Eye (tissue), 1 donor: Measurements from ENCODE around the gene CRAMP1.
A peak's percentile ranks its signal among the peaks of the same experiment; 100 is the strongest.

Experiments
- DNase-seq: peaks from one replicate; pipeline ENCODE4 v3.0.0-alpha.2; 2015

Gene CRAMP1

DNA sequence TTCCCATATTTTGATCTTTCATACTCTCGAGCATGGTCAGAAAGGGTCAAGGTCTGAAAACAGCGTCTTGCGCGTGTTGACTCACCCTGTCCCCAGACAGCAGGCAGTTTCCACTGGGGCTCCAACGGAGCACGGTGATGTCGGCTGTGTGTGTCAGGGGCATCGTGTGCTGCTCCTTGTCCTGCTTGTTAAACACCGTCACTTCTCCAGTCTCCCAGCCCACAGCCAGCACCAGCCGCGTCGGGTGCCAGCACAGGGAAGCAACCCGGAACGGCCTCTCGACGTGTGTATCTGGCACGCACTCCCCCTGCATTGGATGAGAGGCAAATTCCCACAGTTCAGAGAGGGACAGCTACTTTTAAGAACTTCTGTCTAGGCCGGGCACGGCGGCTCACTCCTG lies 9.9 kb upstream of the CRAMP1 start:
- DNase-seq, result no peak

DNA sequence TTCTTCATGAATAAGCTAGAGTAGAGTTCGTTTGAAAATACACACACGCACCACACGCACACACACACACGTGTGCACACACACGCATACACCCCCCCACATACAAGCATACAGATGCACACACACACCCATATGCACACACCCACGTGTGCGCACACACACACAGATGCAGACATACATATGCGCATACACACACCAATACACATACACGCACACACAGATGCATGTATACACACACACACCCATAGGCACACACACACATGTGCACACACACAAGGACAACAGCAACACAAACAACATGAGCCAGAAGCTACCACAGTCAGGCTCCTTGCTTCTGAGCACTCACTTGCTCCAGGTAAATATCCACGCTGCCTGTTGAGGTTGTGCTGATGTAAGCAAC lies 5.4 kb upstream of the CRAMP1 start:
- no peak for DNase-seq

DNA sequence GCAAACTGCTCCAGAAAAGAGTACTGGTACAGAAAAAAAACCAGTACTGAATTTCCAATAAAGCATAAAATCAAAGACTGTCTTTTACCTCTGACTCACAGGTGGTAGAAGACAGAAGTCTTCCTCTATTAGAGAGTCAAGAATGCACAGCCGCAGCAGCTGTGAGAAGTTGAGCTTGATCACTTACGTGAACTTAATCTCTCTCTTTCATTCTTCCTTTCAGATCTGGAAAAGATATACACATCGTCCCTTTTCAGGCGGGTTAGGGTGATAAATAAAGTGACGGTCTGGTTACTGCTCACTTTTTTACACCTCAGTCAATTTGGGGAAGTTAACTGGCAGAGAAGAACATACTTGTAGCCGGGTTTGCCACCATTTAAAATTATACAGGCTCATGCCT lies 4.2 kb upstream of the CRAMP1 start:
- DNase-seq, result no peak

DNA sequence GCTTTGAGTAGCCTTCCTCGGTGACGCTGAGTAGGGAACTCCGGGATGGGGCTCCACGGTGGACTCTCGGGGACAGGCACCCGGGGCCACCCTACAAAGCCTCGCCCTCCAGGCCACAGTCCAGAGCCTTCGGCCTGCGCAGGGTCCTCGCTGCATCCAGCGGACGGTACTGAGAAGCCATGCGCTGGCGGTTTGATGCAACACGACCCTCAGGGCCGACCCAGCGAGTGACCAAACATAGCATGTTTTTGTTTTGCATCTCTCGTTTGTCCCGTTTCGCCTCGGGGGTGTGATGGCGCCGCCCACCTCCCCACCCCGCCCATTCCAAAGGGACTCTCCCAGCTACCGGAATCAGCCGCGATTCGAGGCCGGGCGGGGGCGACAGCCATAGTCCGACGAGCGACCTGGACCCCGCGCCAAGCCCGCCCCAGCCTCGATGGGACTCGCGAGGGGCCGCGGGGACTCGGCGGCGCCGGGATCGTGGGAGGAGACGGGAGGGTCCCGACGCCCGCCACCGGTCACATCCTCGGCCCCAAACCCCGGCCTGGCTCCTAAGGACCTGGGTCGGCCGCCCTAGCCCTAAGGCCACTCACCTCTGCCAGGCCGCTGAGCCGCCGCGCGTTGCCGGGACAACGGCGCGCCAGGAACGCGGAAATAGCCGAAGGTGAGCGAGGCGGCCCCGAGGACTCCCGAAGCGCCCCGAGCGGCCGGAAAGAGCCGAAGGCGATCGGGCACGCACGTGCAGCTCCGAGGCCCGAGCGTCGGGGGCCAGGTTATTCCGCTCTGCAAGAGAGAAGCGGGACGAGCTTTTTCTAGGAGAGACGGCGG lies 1.9 kb upstream of the CRAMP1 start:
- DNase-seq, result peak; percentile 96

DNA sequence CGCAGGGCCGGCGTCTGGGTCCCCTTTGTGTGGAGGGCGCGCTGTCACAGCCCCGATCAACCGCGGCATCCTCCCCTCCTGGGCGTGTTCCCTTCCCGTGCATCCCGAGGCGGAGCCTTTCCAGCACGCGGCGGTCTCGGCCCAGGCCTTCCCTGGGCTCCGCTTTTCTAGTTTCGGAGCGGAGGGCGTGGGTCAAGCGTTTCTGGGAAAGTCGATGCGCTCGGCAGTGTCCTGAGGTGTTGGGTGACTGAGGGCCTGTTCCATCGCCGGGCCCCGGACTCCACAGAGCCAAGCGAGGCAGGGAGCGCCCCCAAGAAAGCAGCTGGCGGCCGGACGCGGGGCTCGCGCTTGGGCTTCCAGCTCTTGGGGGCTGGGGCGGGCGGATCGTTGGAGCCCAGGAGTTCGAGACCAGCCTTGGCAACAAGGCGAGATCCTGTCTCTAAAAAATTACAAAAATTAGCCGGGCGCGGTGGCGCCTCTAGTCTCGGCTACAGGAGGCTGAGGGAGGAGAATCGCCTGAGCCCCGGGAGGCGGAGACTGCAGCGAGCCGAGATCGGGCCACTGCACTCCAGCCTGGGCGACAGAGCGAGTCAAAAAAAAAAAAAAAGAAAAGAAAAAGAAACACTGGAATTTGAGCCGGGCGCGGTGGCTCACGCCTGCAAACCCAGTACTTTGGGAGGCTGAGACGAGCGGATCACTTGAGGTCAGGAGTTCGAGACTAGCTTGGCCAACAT lies 1.1 kb upstream of the CRAMP1 start:
- peak; percentile 44 for DNase-seq

DNA sequence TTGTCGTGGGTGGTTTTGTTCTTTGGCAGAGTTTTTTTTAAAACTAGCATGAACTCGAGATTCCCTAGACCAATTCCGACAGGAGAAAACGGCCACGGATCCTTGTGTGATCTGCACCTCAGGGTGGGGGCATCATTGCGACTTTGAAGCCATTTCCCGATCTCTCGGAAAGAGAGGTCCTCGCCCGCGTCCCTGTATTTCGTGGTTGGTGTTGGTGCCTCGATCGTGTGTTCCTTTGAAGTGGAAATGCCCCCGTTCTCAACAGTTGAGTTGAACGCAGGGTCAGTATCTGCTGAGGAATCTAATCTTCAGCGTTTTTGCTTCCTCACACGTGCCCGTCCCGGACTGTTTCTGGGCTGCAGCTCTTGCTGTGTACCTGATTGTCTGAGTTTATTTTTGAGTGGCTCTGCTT lies 1.1 kb downstream of the CRAMP1 start:
- peak; percentile 22 for DNase-seq

DNA sequence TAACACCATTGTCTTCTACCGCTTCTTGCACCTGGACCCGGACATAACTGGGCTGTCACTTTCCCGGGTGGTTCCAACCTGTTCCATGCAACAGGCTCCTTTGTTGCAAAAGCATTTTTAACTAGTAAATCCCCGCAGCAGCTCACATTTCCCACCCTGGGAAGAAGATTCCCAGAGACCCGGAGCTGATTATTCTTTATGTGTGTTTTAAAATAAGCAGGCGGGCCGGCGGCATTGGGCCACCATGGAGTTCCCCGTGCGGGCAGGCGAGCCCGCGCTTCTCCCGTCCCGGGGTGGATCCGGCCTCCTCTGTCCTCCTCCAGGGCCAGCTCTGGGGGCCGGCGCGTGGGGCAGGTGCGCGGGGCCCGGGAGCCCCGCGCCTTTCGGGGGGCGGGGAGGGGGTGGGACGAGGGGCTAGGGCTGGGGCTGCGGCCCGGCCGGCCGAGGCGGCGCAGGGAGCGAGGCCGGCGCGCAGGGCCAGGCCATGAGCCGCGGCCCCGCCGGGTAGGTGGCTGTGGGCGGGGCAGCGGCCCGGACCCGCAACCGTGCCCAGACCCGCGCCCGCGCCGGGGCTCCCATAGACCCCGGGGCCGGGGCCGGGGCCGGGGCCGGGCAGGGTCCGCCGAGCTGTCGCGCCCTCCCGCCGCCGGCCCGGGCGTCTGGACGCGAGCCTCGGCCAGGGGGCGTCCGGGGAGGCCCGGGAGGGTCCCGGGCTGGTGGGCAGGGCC lies 1.7 kb downstream of the CRAMP1 start:
- peak; percentile 15 for DNase-seq

DNA sequence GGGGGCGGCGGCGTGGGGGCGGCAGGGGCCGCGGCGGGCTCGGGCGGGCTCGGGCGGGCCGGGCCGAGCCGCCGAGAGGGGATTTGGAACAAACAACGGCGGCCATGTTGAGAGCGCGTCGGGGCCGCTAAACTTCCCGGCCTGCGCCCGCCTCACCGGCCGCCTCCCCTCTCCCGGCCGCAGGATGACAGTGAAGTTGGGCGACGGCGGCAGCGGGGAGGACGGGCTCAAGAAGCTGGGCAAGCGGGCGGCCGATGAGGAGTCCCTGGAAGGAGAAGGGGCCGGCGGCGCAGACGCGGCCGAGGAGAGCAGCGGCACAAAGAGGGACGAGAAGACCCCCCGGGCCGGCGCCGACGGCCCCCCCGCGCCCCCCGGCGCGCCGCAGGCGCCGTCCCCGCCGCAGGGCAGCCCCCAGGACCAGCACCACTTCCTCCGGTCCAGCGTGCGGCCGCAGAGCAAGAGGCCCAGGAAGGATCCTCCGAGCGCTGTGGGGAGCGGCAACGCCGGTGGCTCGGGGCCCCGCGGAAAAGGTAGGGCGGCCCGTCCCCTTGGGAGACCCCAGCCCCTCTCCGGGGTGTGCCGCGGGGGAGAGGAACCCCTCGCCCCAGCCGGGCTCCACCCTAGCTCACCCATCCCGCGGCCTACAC lies 2.4 kb downstream of the CRAMP1 start:
- peak; percentile 46 for DNase-seq

DNA sequence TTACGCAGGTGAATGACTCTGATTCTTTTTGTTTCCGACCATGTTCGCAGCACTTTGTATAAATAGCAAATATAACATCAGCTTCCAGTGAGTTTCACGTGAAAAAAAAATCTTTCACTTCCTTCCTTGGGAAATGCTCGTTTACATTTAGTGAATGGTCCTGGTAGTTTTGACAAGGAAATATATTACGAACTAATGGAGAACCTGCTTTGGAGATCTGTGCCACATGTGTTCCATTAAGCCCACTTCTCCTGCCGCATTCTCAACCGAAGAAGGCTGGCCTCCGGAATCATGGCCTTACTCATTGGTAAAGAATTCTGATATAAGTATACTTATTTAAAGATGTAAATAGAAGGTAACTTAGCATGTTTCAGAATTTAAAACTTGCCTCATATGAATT lies 3.6 kb downstream of the CRAMP1 start:
- no peak for DNase-seq

DNA sequence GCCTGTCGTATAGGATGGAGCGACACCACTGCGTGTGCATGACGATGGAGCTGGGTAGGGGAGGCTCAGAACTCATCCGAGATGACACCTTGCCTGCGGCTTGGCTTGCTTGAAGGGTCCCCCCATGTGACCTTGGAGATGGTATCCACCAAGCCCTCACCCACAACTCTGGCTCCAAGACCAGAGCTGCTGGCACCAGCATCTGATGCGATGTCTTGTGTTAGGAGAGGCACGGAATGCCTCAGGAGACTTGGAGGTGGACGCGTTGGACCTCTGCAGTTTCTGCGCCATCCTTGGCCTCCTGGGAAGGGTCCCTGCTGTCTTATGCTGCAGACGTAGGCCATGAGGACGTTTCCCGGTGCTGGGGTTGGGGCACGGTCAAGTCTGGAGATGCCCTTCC lies 7.8 kb downstream of the CRAMP1 start:
- no peak for DNase-seq

DNA sequence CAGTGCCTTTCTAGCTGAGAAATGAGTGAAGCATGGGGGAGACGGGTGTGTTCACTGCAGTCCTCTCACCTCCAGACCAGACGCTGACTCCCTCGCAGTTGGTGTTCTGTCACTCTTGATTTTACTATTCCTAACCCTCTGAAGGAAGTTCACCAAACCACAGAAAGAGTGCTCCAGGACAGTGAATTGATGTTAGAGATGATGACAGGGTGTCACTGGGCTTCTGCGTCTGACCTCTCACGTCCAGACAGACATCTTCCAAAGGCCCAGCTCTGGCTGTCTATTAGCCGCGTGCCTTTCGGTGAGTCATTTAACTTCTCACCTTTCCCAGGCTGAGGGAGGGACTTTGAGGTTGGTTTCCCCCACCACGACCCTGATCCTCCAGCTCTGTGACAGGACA lies 8.2 kb downstream of the CRAMP1 start:
- no peak for DNase-seq

DNA sequence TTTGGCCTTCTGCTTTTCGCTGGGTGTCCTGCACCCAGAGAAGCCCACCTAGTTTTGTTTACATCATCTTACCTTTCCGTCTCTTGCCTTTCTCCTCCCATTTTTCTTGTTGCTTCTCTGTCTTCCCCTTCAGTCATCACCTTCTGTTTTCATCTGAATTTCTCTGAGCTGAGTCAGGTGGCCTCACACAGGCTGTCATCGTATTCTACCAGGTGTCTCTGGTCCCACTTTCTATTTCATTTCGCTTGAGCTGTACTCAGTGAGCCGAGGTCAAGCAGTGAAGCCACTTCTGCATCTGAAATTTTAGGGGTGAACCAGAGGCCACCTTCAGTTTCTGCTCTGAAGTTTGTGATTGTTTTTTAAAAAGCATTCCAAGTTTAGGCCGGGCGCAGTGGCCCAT lies 9.7 kb downstream of the CRAMP1 start:
- no peak for DNase-seq

DNA sequence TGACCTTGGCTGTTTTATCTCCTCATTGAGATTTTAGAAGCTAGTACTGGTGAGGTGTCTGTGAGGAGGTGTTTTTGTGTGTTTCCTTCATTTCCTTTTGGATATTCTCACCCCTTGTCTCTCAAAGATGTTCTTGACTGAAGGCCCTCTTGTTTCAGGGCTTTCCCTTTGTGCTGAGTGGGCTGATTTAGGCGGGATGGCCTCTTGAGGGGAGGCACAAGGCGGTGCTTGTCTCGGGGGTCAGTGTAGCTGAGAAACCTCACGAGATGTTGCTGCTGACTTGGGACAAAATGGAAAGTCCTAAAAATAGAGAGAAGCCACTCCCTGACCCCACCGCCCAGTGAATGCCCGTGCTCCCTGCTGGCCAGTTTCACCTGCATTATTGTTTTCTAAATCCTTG lies 14.2 kb downstream of the CRAMP1 start:
- DNase-seq, result no peak

DNA sequence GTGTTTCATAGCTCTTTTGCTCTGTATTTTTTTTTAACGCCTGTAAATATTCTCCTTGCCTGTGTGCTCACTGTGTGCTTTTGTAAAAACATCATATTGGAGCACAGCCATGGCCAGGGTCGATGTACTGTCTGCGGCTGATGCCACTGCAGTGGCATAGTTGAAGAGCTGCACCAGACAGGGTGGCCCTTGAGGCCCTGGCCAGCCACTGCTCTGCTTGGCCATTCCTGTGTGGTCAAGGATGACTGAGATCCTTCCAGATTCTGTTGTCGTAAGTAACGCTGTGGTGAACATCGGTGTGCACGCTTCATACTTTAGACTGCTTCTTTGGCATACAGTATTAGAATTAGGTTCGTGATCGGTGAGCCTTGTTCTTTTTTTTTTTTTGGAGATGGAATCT lies 14.6 kb downstream of the CRAMP1 start:
- DNase-seq, result no peak

DNA sequence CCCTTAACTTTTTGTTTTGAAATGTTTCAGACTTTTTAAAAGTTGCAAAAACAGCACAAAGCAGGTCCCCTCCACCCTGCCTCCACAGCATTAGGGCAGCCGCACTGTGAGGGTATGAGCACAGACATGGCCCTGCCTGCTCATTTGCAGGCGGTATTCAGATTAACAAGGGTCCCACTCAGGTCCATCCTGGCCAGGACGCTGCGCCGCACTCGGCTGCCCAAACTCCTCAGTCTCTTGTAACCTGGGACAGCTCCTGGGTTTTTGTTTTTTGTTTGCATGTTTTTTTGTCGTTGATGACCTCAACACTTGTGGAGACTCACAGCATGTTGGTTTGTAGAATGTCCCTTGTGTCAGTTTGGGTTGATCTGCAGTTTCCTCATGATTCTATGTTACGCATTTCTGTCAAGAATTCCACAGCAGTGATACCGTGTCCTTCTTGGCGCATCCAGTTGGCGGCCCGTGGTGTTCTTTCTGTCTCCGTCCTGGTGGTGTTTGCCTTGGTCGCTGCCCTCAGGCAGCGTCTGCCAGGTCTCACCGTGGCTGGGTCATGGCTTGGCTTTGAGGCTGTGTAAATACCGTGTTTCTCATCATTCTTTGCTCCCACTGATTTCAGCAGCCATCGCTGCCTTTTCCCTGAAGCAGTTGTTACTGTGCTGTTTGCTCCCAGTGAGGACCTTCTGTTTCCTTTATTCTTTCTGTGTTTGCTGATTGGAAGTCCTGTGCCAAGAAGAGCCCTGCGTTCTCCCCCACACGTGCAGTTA lies 18.5 kb downstream of the CRAMP1 start:
- DNase-seq, result no peak

DNA sequence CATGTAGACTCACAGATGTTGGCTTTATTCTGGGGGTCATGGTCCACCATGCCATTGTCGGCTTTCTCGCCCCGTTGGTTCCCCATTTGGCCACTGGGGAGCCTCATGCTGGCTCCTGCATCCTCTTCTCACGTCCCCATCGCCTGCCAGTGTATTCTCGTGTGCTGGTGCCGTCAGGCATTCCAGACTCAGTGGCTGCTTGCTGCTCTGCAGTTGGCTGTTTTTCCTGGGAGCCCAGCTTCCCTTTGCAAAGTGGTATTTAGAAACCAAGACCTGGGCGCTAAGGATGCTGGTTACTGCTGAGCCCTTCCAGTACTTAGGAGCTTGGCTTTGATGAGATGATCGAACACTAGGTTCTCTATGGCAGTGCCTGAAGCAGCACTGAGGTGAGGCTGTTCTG lies 19.1 kb downstream of the CRAMP1 start:
- DNase-seq, result no peak

DNA sequence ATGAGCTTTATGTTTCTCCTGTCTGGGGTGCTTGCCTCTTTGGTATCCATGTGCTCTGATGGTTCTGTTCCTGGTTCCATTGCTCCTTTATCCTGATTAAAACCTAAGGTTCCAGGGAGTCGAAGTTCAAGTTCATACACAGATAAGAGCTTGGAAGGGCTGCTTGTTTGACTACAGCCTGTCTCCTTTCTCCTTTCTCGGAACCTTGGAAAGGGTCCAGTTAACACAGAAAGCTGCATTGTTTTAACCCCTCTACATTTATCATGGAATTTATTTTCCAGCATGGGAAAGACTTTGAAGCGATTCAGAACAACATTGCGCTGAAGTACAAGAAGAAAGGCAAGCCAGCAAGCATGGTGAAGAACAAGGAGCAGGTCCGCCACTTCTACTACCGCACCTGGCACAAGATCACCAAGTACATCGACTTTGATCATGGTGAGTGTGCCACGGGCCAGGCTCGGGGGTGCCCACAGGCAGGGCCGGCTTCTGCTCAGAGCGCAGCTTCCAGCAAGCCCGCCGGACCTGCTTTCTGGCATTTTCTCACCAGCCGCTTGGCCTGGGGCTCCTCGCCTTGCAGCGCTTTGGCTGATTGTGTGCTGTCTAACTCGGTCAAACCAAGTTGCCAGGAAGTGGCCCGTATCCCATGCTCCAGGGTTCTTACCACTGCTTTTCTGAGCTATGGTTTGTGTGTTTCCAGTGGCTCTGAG lies 19.9 kb downstream of the CRAMP1 start:
- no peak for DNase-seq

DNA sequence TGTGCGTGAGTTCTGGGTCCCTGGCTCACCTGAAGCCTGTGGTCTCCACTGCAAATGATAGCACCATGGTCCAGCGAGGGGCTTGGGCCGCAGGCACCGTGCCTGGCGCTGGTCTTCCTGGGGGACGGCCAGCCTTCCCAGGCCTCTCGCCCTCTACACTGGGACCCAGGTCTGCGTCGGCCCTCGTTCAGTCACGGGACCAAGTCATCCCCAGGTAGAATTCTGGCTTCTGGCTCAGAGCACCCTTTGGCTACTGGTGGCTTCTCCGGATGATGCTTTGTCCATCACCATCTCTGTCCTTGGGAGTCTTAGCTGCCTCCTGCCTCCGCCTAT lies 20.4 kb downstream of the CRAMP1 start:
- no peak for DNase-seq

DNA sequence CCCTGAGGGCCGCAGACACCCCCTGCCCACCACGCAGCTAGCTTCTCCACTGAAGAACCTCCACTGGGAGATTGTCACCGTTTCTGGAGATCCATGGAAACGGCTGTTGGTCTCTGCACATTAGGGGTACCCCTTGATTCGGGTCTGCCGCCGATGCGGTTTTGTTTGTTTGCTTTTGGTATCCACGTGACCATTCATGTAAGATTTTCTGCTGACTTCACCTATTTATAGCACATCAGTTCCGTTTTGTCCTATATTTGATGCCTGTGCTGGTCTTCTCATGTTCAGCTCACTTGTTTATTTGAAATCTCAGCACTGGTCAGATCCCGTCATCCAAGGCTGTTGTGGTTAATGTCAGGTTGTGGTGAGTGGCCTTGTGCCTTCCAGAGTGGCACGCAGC lies 21.1 kb downstream of the CRAMP1 start:
- no peak for DNase-seq

DNA sequence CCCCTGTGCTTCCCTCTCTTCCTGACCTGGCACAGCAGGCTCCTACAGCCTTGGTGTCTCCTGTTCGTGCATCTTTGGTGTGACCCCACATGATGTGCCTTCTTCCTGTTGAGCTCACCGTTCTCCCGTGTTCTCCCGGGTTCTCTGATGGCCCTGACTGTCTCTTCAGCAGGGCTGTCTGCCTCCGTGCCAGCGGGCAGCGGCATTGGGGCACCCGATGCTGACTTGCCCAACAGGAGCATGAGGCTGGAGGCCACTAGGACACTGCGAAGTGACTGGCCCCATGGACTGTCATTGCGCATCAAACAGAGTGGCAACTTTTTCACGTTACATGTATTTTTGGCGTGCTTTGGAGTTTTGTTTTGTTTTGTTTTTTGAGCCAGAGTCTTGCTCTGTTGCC lies 22.4 kb downstream of the CRAMP1 start:
- DNase-seq, result no peak

DNA sequence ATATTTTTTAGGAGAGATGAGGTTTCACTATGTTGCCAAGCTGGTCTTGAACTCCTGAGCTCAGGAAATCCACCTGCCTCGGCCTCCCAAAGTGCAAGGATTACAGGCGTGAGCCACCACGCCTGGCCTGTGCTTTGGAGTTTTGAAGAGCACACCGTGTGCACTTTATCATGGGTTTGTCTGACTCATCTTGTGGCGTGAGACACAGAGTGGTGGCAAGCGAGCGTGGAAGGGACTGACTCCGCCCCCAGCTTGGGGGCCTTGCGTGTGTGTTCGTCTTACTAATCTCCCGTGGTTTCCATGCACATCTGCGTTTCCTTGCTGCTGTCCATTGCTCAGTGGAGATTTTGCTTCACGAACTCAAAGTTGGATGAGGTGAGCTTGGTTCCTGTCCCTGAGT lies 22.9 kb downstream of the CRAMP1 start:
- DNase-seq, result no peak

DNA sequence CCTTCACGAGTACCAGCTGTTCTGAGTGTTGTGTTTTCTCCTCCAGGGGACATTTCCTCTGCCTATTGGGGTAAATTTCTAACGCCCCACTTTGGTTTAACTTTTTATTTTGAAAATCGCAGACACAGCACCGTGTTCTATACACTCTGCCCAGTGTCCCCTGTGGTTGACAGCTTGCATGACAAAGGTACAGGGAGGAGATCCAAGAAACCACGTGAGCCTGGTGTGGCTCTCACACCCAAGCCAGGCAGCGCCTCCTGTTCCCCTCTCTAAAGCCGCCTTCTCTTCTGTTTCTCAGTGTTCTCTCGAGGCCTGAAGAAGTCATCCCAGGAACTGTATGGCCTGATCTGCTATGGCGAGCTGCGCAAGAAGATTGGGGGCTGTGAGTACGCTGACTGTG lies 25.4 kb downstream of the CRAMP1 start:
- DNase-seq, result no peak
